ENCODE data around the gene MAP4K3. TPM values are rescaled to one million over a fixed set of nuclear protein-coding genes. Genes with fewer than 3 reads are reported as not detected.
A peak's percentile ranks its signal among the peaks of the same experiment; 100 is the strongest.

MAP4K3 gene
- total RNA-seq, 1 experiment from 2014 or later, result 97.4 TPM

- Histone ChIP-seq H3K36me3 (ENCODE audit: low read depth, low read length) (peaks cover 36% of the 10 kb centered on the region), H3K9me3 (ENCODE audit: low read length) (no peaks in the 10 kb centered on the region), H3K4me1 (ENCODE audit: insufficient read depth, low read length) (peaks cover 26% of the 10 kb centered on the region), H3K9me2 (replicated peaks; ENCODE audit: low read length) (no peaks in the 10 kb centered on the region), H4K20me1 (ENCODE audit: low read length) (no peaks in the 10 kb centered on the region), H3K4me2 (ENCODE audit: low read length) (no peak overlapping the region), H2AFZ (ENCODE audit: low read length) (no peak overlapping the region), H3K27me3 (ENCODE audit: low read length) (no peaks in the 10 kb centered on the region), H3F3A (ENCODE audit: low read length, unreplicated experiment) (peaks cover 4% of the 10 kb centered on the region), H3K79me2 (ENCODE audit: low read length) (peaks cover 91% of the 10 kb centered on the region), H3K27ac (ENCODE audit: low read length) (no peak overlapping the region), H3K9ac (ENCODE audit: low read length) (no peak overlapping the region), H3K4me3 (ENCODE audit: low read length) (no peak overlapping the region)
- no peak for TF ChIP-seq CTCF (conservative IDR thresholded peaks at IDR 0.05; ENCODE audit: low read depth, low read length)
- TF ChIP-seq EZH2 (IDR thresholded peaks at IDR 0.05; ENCODE audit: low read length, unreplicated experiment), result no peak
- TF ChIP-seq EZH2phosphoT487 (IDR thresholded peaks at IDR 0.05; ENCODE audit: borderline replicate concordance, low read length), result no peak
- intact Hi-C loops (cut with micrococcal nuclease), result no loop called here
- no TSS peak for BruUV-seq (replicated peaks)
- no peak for DNase-seq
- CTCF ChIA-PET, result no interaction called here
- POLR2A ChIA-PET (ENCODE audit: unreplicated experiment), result interaction anchor here (0.7 kb wide), 1 partner anchor 31 kb away, joined by 3 read pairs; no protein-coding TSS in a partner anchor
- ATAC-seq, result no peak
Measured at GRCh38 chr2:39377226-39377939, 59.7 kb downstream of the MAP4K3 start.

GRCh38 chr2:39375917-39376316, 61.2 kb downstream of the MAP4K3 start:
- Histone ChIP-seq H2AFZ (ENCODE audit: low read length) (no peak overlapping the region), H3K27me3 (ENCODE audit: low read length) (no peaks in the 10 kb centered on the region), H3K9me3 (ENCODE audit: low read length) (no peaks in the 10 kb centered on the region), H3K4me2 (ENCODE audit: low read length) (no peak overlapping the region), H3K4me3 (ENCODE audit: low read length) (no peak overlapping the region), H3K27ac (ENCODE audit: low read length) (no peak overlapping the region), H3K9ac (ENCODE audit: low read length) (no peak overlapping the region), H3K9me2 (replicated peaks; ENCODE audit: low read length) (no peaks in the 10 kb centered on the region), H3F3A (ENCODE audit: low read length, unreplicated experiment) (no peaks in the 10 kb centered on the region), H3K4me1 (ENCODE audit: insufficient read depth, low read length) (peaks cover 16% of the 10 kb centered on the region), H3K79me2 (ENCODE audit: low read length) (peaks cover 88% of the 10 kb centered on the region), H4K20me1 (ENCODE audit: low read length) (no peaks in the 10 kb centered on the region), H3K36me3 (ENCODE audit: low read depth, low read length) (peaks cover 46% of the 10 kb centered on the region)
- ATAC-seq, result no peak
- ChIA-PET CTCF (no interaction called here), POLR2A (ENCODE audit: unreplicated experiment) (interaction anchor here (0.6 kb wide), 1 partner anchor 26 kb away, joined by 16 read pairs; no protein-coding TSS in a partner anchor)
- no peak for DNase-seq
- BruUV-seq (replicated peaks), result TSS peak; percentile 3
- intact Hi-C loops (cut with micrococcal nuclease), result no loop called here
- no peak for TF ChIP-seq CTCF (conservative IDR thresholded peaks at IDR 0.05; ENCODE audit: low read depth, low read length)
- TF ChIP-seq EZH2 (IDR thresholded peaks at IDR 0.05; ENCODE audit: low read length, unreplicated experiment), result no peak

GRCh38 chr2:39373181-39373802, 63.8 kb downstream of the MAP4K3 start:
- POLR2A ChIA-PET (ENCODE audit: unreplicated experiment), result no interaction called here
- BruUV-seq (replicated peaks), result no TSS peak
- TF ChIP-seq EZH2phosphoT487 (IDR thresholded peaks at IDR 0.05; ENCODE audit: borderline replicate concordance, low read length) (no peak), CTCF (conservative IDR thresholded peaks at IDR 0.05; ENCODE audit: low read depth, low read length) (no peak), EZH2 (IDR thresholded peaks at IDR 0.05; ENCODE audit: low read length, unreplicated experiment) (no peak)

More at GRCh38 chr2:39373181-39373802, 63.8 kb downstream of the MAP4K3 start:
- H3K4me3 ChIP-seq (ENCODE audit: low read length), result no peak overlapping the region
- intact Hi-C loops (cut with micrococcal nuclease), result no loop called here
- H3K4me2 ChIP-seq (ENCODE audit: low read length), result no peak overlapping the region
- CTCF ChIA-PET, result no interaction called here
- peaks cover 85% of the 10 kb centered on the region for H3K79me2 ChIP-seq (ENCODE audit: low read length)
- H3K9me2 ChIP-seq (replicated peaks; ENCODE audit: low read length), result no peaks in the 10 kb centered on the region
- peaks cover 47% of the 10 kb centered on the region for H3K36me3 ChIP-seq (ENCODE audit: low read depth, low read length)
- no peak overlapping the region for H3K9ac ChIP-seq (ENCODE audit: low read length)
- no peaks in the 10 kb centered on the region for H4K20me1 ChIP-seq (ENCODE audit: low read length)
- ATAC-seq, result no peak
- H3K9me3 ChIP-seq (ENCODE audit: low read length), result no peaks in the 10 kb centered on the region
- no peaks in the 10 kb centered on the region for H3F3A ChIP-seq (ENCODE audit: low read length, unreplicated experiment)
- no peaks in the 10 kb centered on the region for H3K27me3 ChIP-seq (ENCODE audit: low read length)
- H2AFZ ChIP-seq (ENCODE audit: low read length), result no peak overlapping the region
- DNase-seq, result no peak
- H3K27ac ChIP-seq (ENCODE audit: low read length), result no peak overlapping the region
- H3K4me1 ChIP-seq (ENCODE audit: insufficient read depth, low read length), result peaks cover 10% of the 10 kb centered on the region

Measured in PC-3 (cell line).